H9 (cell line): ENCODE measurements around the gene ROCK2. TPM values are rescaled to one million over a fixed set of nuclear protein-coding genes. Genes with fewer than 3 reads are reported as not detected.

Source experiments
- DNase-seq: peaks from one replicate; pipeline ENCODE4 v3.0.0-alpha.2; 2017
- H2AFZ ChIP-seq: one replicate; pipeline ENCODE4 v1.6.1; 2013; ENCODE audit warnings: mild to moderate bottlenecking, low read length, control low read depth, moderate library complexity
- H2AK5ac ChIP-seq: 2 replicates; pipeline ENCODE4 v1.6.1; 2013; ENCODE audit warnings: low read length, control low read depth, mixed read lengths; ENCODE audit not compliant: insufficient read length
- H2BK120ac ChIP-seq: one replicate; pipeline ENCODE4 v1.6.1; 2013; ENCODE audit warnings: low read depth, mild to moderate bottlenecking, low read length, control low read depth, inconsistent platforms; ENCODE audit not compliant: poor library complexity, severe bottlenecking
- H2BK12ac ChIP-seq: 2 replicates; pipeline ENCODE4 v1.6.1; 2013; ENCODE audit warnings: low read length, control low read depth, mixed read lengths, low read depth; ENCODE audit not compliant: insufficient read length
- H2BK15ac ChIP-seq: 2 replicates; pipeline ENCODE4 v1.6.1; 2013; ENCODE audit warnings: low read depth, low read length, control low read depth
- H2BK20ac ChIP-seq: one replicate; pipeline ENCODE4 v1.6.1; 2013; ENCODE audit warnings: low read depth, mild to moderate bottlenecking, low read length, control low read depth, inconsistent platforms; ENCODE audit not compliant: poor library complexity, severe bottlenecking
- H2BK5ac ChIP-seq: 2 replicates; pipeline ENCODE4 v1.6.1; 2013; ENCODE audit warnings: low read length, control low read depth, mixed read lengths; ENCODE audit not compliant: insufficient read length
- H3K14ac ChIP-seq: 2 replicates; pipeline ENCODE4 v1.6.1; 2013; ENCODE audit warnings: low read length, control low read depth; ENCODE audit not compliant: insufficient read depth
- H3K18ac ChIP-seq: 2 replicates; pipeline ENCODE4 v1.6.1; 2013; ENCODE audit warnings: low read depth, mild to moderate bottlenecking, mixed read lengths, low read length, control low read depth; ENCODE audit not compliant: insufficient read length
- H3K23ac ChIP-seq: 2 replicates; pipeline ENCODE4 v1.6.1; 2013; ENCODE audit warnings: low read length, control low read depth, mixed read lengths, low read depth; ENCODE audit not compliant: insufficient read length
- H3K23me2 ChIP-seq: 2 replicates; pipeline ENCODE4 v1.6.1; 2013; ENCODE audit warnings: low read depth, mild to moderate bottlenecking, mixed read lengths, low read length, control low read depth; ENCODE audit not compliant: insufficient read length, poor library complexity, severe bottlenecking
- H3K27ac ChIP-seq: 2 replicates; pipeline ENCODE4 v1.5.1; 2013; ENCODE audit warnings: low read length, control low read depth, mixed read lengths, low read depth; ENCODE audit not compliant: insufficient read length
- H3K27me3 ChIP-seq: 2 replicates; pipeline ENCODE4 v1.6.1; 2013; ENCODE audit warnings: low read length, control low read depth, inconsistent platforms; ENCODE audit not compliant: insufficient read depth
- H3K4ac ChIP-seq: 2 replicates; pipeline ENCODE4 v1.6.1; 2013; ENCODE audit warnings: low read depth, mild to moderate bottlenecking, control low read depth, inconsistent platforms, low read length, moderate library complexity
- H3K4me1 ChIP-seq: 2 replicates; pipeline ENCODE4 v1.6.1; 2013; ENCODE audit warnings: low read length, control low read depth, inconsistent platforms; ENCODE audit not compliant: insufficient read depth
- H3K4me2 ChIP-seq: 2 replicates; pipeline ENCODE4 v1.6.1; 2013; ENCODE audit warnings: low read length, control low read depth, mixed read lengths; ENCODE audit not compliant: insufficient read length, insufficient read depth
- H3K56ac ChIP-seq: 2 replicates; pipeline ENCODE4 v1.6.1; 2013; ENCODE audit warnings: low read depth, mild to moderate bottlenecking, mixed read lengths, low read length, control low read depth; ENCODE audit not compliant: insufficient read length
- H3K79me1 ChIP-seq: 2 replicates; pipeline ENCODE4 v1.6.1; 2013; ENCODE audit warnings: low read depth, mild to moderate bottlenecking, moderate library complexity, low read length, control low read depth, inconsistent platforms; ENCODE audit not compliant: insufficient read depth, poor library complexity, severe bottlenecking
- H3K79me2 ChIP-seq: 2 replicates; pipeline ENCODE4 v1.6.1; 2013; ENCODE audit warnings: low read length, control low read depth, inconsistent platforms; ENCODE audit not compliant: insufficient read depth
- H3K9ac ChIP-seq: 2 replicates; pipeline ENCODE4 v1.6.1; 2013; ENCODE audit warnings: low read length, control low read depth, mixed read lengths; ENCODE audit not compliant: insufficient read length; ENCODE audit errors: extremely low read depth
- H3K9me3 ChIP-seq: one replicate; pipeline ENCODE4 v1.6.1; 2013; ENCODE audit warnings: low read depth, low read length, inconsistent platforms; ENCODE audit not compliant: control insufficient read depth
- H3T11ph ChIP-seq: one replicate; pipeline ENCODE4 v1.6.1; 2013; ENCODE audit warnings: mild to moderate bottlenecking, low read length, control low read depth, inconsistent platforms
- H4K20me1 ChIP-seq: one replicate; pipeline ENCODE4 v1.6.1; 2013; ENCODE audit not compliant: control insufficient read depth, insufficient read length, insufficient read depth
- H4K5ac ChIP-seq: 2 replicates; pipeline ENCODE4 v1.6.1; 2013; ENCODE audit warnings: low read depth, mild to moderate bottlenecking, mixed read lengths, low read length, control low read depth; ENCODE audit not compliant: insufficient read length
- H4K8ac ChIP-seq: replicated peaks from 2 replicates; pipeline ENCODE4 v1.6.1; 2013; ENCODE audit warnings: low read length, control low read depth, mixed read lengths, low read depth; ENCODE audit not compliant: insufficient read length
- H4K91ac ChIP-seq: 2 replicates; pipeline ENCODE4 v1.6.1; 2013; ENCODE audit warnings: low read depth, mild to moderate bottlenecking, moderate library complexity, mixed read lengths, low read length, control low read depth; ENCODE audit not compliant: insufficient read length
- H3K27ac Mint-ChIP-seq, 3 experiments: 2 replicates in 2 of 3; 3 replicates in 1 of 3; pipeline ENCODE4 v1.8.0; 2020 to 2021; ENCODE audit warnings: mixed read lengths in 3 of 3, mild to moderate bottlenecking in 1 of 3, moderate library complexity in 1 of 3
- H3K27me3 Mint-ChIP-seq: 2 replicates; pipeline ENCODE4 v1.8.0; 2021; ENCODE audit warnings: low read depth, mild to moderate bottlenecking, moderate library complexity, mixed read lengths
- H3K36me3 Mint-ChIP-seq, 3 experiments: 2 replicates in 2 of 3; 3 replicates in 1 of 3; pipeline ENCODE4 v1.8.0; 2020 to 2021; ENCODE audit warnings: low read depth in 3 of 3, mixed read lengths in 3 of 3; ENCODE audit not compliant: insufficient read depth in 1 of 3
- H3K4me1 Mint-ChIP-seq, 2 experiments: 2 replicates each; pipeline ENCODE4 v1.8.0; 2020; ENCODE audit warnings: mixed read lengths in 2 of 2
- H3K4me3 Mint-ChIP-seq, 2 experiments: 2 replicates in 1 of 2; 3 replicates in 1 of 2; pipeline ENCODE4 v1.8.0; 2020 to 2021; ENCODE audit warnings: mild to moderate bottlenecking in 2 of 2, mixed read lengths in 2 of 2, moderate library complexity in 1 of 2
- H3K9me3 Mint-ChIP-seq, 2 experiments: 2 replicates in 1 of 2; 3 replicates in 1 of 2; pipeline ENCODE4 v1.8.0; 2020; ENCODE audit warnings: mild to moderate bottlenecking in 2 of 2, mixed read lengths in 2 of 2, moderate library complexity in 1 of 2
- WGBS: extraction: QIAGEN DNeasy Blood & Tissue Kit; methylation state at CpG from one replicate; pipeline ENCODE4 v1.1.7; 2013; ENCODE audit warnings: missing lambda C conversion rate, low lambda C conversion rate, mixed read lengths; ENCODE audit not compliant: insufficient read length; ENCODE audit errors: extremely low coverage; 5-methylcytosine and 5-hydroxymethylcytosine counted together
- total RNA-seq: library from RNA; stranded (reverse); gene quantifications from 2 replicates; pipeline ENCODE4 v1.2.1, GENCODE V29; 2021
- TF ChIP-seq, protein P1 (sequence below): fragments of 200-600 bp; sonication (generic); conservative IDR thresholded peaks from 3 replicates; pipeline ENCODE4 v1.8.0; 2021; ENCODE audit warnings: antibody characterized with exemption, mild to moderate bottlenecking

ROCK2 gene
- total RNA-seq, 1 experiment from 2014 or later = 33.2 TPM

DNA sequence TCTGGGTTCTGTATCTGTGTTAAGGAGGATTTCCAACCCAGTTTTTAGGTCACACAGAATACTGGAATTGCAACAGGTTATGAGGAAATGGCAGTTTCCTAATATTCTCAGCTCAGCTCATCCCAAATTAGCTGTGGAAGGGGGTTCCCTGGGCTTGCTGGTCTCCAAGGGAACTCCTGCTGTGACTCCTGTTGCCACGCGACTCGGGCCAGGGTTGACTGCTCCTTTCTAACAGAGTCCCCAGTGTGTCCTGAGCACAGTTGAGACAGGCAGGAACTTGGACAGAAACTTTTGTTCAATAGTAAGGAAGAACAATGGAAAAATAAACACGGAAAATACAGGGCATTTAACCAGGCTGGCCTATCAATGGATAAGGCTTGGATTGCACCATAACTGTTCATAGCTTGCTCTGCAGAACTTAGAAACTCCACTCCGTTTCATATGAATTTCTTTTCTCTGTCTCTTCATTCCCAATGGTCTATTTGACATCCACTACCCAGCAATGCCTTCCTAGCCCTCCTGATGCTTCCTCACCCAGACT, 3.8 kb upstream of the ROCK2 start:
- Histone ChIP-seq H3K79me2 (no peaks in the 10 kb centered on the region; the same call in 1 of the 2 replicates), H4K8ac (no peak overlapping the region), H3K23ac (no peak overlapping the region), H3T11ph (no peak overlapping the region), H2AK5ac (no peak overlapping the region), H3K27me3 (no peaks in the 10 kb centered on the region), H2BK120ac (no peak overlapping the region), H3K27ac (no peak overlapping the region), H4K20me1 (no peaks in the 10 kb centered on the region), H3K9ac (no peak overlapping the region), H3K79me1 (no peaks in the 10 kb centered on the region), H2AFZ (no peak overlapping the region), H2BK15ac (no peak overlapping the region), H4K91ac (no peak overlapping the region), H3K4me1 (0 out of 2 replicates have a peak, but pooled peaks cover 2% of the 10 kb centered on the region), H3K4ac (no peak overlapping the region), H2BK20ac (no peak overlapping the region), H3K14ac (no peak overlapping the region), H4K5ac (no peak overlapping the region), H3K18ac (no peak overlapping the region), H2BK5ac (no peak overlapping the region), H3K23me2 (peaks cover 10% of the 10 kb centered on the region), H2BK12ac (no peak overlapping the region), H3K9me3 (no peaks in the 10 kb centered on the region), H3K4me2 (no peak overlapping the region), H3K56ac (no peak overlapping the region)
- DNase-seq = no peak
- no CpG with 5 or more reads among the region's 5 CpGs for WGBS
- Mint-ChIP-seq H3K36me3 (peaks cover 0 to 2% (median 0%) of the 10 kb centered on the region in 3 experiments; a peak in 1 of 7 replicates), H3K9me3 (no peaks in the 10 kb centered on the region), H3K27me3 (peaks cover 8% of the 10 kb centered on the region), H3K27ac (no peak overlapping the region), H3K4me1 (peaks cover 15 to 17% of the 10 kb centered on the region in 2 experiments), H3K4me3 (no peak overlapping the region)
- TF ChIP-seq, protein P1, sequence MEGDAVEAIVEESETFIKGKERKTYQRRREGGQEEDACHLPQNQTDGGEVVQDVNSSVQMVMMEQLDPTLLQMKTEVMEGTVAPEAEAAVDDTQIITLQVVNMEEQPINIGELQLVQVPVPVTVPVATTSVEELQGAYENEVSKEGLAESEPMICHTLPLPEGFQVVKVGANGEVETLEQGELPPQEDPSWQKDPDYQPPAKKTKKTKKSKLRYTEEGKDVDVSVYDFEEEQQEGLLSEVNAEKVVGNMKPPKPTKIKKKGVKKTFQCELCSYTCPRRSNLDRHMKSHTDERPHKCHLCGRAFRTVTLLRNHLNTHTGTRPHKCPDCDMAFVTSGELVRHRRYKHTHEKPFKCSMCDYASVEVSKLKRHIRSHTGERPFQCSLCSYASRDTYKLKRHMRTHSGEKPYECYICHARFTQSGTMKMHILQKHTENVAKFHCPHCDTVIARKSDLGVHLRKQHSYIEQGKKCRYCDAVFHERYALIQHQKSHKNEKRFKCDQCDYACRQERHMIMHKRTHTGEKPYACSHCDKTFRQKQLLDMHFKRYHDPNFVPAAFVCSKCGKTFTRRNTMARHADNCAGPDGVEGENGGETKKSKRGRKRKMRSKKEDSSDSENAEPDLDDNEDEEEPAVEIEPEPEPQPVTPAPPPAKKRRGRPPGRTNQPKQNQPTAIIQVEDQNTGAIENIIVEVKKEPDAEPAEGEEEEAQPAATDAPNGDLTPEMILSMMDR = no peak
